Activated CD8-positive, alpha-beta memory T cell treated with anti-CD3 and anti-CD28 coated beads, Interleukin-2, amount 50 U/mL, for 48 hours (primary cell): ENCODE measurements around the gene ELOVL2.

Source experiments
- DNase-seq: peaks from one replicate; pipeline ENCODE4 v3.0.0-alpha.2; 2020

The ELOVL2 gene

GRCh38 chr6:10977231-10977968, 66.7 kb downstream of the ELOVL2 start:
- DNase-seq, result no peak

GRCh38 chr6:10976571-10976970, 67.5 kb downstream of the ELOVL2 start:
- no peak for DNase-seq

- DNase-seq, result no peak
These were observed 71.9 kb downstream of the ELOVL2 start for GRCh38 chr6:10972196-10972595.

DNA sequence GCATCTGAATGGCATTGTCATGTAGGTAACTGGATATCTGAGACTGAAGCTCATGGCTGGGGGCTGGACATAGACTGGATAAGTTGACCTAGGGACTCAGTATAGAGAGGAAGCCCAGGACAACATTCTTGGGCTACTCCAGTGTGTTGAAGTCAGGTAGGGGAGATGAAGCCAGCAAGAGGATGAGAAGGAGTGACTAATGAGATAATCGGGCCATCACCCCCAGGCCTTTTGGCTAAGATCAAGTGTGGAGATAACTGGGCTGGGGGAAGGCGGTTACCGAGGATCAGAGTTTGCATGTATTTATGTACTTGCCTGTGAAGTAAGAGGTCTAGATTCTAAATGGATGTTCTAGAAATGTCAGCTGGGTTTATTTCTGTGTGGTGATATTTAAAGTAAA, 73.4 kb downstream of the ELOVL2 start:
- no peak for DNase-seq

DNA sequence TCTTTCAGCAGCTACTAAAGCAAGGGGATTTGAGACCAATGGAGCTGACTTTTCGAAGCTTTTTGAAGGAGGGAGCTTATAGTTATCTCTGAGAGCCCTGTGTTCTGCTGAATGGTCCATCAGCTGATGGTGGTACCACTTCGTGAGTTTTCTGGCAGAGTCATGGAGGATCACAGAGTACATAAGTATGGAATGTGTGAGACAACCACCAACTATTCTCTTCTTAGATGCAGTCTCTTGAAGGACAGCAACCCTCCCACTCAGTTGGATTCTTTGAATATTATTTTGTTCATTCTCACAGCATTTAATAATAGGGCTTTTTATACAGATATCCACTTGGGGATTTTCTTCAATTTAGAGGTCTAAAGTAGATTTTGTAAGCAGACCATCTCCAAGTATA, 75.3 kb downstream of the ELOVL2 start:
- DNase-seq, result no peak

- no peak for DNase-seq
These were observed 79.4 kb downstream of the ELOVL2 start for GRCh38 chr6:10964684-10965083.

- DNase-seq, result no peak
These were observed 81.0 kb downstream of the ELOVL2 start for GRCh38 chr6:10963113-10963512.

DNA sequence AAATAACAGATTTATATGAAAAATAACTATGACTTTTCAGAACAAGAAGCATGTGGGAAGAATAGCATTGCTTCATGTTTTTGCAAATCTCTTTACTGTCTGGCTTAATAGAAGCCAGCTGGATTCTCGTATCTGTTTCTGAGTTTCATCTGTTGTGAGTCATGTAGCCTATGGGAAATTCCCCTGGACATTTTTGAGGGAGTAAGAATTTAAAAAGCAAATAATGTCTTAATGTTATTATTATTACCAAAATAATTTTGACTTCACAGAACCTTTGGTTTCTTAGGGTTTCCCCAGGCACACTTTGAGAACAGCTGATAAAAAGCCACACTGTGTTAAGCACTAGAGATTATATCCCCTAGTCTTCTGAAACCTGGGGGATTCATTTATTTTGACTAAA, 81.4 kb downstream of the ELOVL2 start:
- no peak for DNase-seq

DNA sequence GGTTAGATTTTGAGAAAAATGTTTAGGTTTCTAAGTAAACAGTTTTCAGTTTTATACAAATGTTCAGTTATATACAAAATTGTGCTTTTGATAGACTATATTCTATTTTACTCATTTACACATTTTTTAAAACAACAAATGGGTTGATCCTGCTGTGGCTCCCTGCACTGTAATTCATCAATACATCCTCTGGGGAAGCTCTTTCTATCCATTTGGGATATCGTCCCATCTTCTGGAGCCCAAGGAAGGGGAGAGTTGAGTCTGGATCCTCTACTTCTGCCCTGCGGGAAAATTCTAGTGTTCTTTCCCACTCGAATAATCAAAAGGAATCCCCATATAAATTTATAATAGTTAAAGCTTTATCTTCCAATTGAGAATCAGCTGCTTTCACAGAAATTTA, 82.3 kb downstream of the ELOVL2 start:
- DNase-seq, result no peak

DNA sequence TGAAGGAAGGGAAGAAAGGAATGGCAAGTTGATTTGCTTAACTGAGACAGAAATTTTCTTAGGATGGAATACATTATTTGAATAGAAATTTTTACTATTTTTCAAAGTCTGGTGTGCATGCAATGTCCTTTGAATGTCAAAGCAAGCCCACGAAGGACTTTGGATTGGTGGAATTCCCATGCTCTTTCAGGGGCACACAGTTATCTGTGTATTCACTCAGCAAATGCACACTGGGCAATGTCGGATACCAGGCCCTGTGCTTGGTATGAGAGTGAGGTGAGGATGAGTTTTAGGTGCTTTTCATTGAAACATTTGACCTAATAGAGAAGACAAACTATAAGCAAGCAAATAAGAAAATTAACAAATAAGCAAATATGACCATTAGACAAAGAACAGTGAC, 83.9 kb downstream of the ELOVL2 start:
- DNase-seq, result no peak

GRCh38 chr6:10957414-10957886, 86.7 kb downstream of the ELOVL2 start:
- DNase-seq, result no peak

DNA sequence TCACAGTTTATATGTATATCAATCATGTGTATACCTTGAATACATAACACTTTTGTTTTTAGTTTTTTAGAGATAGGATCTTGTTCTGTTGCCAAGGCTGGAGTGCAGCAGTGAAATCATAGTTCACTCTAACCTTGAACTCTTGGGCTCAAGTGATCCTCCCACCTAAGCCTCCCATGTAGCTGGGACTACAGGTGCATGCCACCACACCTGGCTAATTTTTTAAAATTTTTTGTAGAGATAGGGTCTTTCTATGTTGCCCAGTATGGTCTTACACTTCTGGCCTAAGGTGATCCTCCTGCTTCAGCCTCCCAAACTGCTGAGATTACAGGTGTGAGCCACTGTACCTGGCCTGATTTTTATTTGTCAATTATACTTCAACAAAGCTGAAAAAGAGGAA, 87.3 kb downstream of the ELOVL2 start:
- no peak for DNase-seq

DNA sequence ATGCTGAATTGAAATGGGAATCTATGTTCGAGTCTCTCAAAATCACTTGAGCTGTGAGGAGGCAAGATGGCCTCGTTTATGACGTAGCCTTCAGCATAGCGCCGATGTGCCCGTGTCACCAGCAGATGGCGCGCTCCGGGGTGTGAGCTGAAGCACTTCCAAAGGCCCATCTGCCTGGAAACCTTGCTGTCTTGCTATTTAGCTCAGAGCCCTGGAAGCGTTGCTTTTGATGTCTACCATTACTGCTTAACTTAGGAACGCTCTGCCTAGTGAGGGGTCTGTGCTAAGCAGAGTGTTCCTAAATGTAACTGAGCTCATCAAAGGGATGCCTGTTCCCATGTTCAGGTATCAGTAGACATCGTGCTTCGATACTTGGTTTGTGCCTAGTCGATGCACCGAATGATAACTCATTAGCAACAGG, 89.5 kb downstream of the ELOVL2 start:
- peak; percentile 89 for DNase-seq

- no peak for DNase-seq
These were observed 92.3 kb downstream of the ELOVL2 start for GRCh38 chr6:10951675-10952282.

DNA sequence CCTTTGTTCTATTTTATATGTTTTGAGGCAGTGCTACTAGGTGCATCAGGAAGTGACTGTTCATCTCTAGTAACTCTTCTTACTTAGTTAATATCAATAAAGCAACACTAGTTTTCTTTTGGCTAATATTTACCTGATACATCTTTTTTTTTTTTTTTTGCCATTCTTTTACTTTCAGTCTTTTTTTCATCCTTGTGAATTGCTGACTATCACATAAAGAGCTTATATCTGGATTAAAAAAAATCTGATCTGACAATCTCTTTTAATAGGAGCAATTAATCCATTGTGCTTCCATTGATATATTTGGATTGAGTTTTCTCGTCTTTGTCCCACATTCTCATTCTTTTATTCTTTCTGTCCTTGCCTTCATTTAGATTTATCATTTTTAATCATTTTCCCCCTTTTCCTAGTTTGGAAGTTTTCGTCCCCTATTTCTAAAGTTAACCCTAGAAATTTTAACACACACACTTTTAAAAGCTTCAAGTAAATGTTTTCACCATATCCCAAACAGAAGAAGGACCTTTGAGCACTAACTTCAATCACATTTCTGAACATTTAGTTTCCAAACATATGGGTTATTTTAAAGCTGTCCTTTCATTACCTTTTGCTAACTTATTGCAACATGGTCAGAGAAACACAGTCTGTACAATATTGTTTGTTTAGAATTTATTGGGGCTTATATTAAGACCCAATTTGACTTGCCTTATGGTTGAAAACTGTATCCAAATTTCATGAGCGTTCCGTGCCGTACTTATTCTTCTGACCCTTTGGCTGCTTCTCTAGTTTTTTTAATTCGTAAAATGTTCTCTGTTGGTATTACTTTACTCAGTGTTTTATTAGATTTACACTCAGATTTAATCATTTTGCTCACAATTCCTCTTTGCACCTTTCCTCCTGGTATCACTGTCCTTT, 94.3 kb downstream of the ELOVL2 start:
- no peak for DNase-seq

DNA sequence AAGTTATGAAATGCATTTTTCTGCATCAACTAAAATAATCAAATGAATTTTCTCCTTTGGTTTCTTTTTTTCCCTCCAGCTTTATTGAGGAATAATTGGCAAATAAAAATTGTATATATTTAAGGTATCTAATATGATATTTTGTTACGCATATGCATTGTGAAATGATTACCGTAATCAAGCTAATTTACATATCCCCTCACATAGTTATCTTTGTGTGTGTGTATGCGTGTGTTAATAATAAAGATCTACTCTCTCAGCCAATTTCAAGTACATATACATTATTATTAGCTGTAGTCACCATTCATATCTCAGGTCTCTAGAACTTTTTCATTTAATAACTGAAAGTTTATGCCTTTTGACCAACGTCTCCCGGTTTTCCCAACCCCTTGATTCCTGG, 96.1 kb downstream of the ELOVL2 start:
- no peak for DNase-seq

DNA sequence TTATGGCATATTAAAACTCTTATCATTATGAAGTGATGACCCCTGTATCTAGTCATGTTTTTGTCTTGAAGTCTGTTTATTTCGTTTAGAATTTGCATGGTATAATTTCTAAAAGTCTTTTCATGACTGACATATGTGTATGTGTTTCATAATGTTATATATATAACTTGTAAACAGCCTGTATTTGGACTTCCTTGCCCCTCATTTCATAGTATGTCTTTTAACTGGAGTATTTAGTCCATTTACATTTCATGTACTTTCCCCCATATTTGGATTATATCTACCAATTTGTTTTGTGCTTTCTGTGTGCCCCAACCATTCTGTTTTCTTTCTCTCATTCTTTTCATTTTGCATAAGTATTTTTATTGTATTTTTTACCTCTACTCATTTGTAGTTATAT, 98.3 kb downstream of the ELOVL2 start:
- DNase-seq, result no peak

- no peak for DNase-seq
These were observed 104.3 kb downstream of the ELOVL2 start for GRCh38 chr6:10939840-10940239.

DNA sequence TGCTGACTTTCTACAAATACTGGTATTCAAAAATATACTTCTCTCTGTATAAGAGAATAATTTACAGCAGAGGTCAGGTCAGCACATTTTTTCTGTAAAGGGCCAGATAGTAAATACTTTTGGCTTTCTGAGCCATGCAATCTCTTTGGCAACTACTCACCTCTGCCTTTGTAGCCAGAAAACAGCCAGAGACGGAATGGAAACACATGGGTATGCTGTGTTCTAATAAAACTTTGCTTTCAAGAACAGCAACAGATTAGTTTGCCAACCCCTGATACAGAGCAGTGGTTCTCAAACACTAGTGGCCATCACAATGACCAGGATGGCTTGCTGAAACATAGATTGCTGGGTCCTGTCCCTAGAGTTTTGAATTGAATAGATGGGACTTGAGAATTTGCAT, 111.0 kb downstream of the ELOVL2 start:
- DNase-seq, result no peak
